ENCODE data around the gene SMTNL2.

DNA sequence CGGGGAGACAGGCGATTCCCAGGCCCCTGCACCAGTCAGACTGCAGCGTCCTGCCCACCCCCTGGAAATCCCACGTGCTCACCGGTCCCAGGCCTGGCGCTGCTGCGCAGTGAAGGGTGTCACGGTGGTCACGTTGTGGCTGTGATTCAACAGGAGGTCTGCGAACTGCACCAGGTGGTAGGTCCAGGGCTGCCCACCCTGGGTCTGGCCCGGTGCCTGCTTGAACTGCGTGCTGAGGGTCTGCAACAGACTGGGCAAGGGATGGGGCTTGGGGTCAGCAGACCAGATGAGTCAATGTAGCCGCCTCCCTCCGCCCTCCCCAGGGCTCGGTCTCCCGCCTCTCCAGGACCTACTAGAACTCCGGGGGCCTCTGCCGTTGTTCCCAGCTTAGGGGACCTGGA lies 36.3 kb upstream of the SMTNL2 start:
- TF ChIP-seq, protein P1, sequence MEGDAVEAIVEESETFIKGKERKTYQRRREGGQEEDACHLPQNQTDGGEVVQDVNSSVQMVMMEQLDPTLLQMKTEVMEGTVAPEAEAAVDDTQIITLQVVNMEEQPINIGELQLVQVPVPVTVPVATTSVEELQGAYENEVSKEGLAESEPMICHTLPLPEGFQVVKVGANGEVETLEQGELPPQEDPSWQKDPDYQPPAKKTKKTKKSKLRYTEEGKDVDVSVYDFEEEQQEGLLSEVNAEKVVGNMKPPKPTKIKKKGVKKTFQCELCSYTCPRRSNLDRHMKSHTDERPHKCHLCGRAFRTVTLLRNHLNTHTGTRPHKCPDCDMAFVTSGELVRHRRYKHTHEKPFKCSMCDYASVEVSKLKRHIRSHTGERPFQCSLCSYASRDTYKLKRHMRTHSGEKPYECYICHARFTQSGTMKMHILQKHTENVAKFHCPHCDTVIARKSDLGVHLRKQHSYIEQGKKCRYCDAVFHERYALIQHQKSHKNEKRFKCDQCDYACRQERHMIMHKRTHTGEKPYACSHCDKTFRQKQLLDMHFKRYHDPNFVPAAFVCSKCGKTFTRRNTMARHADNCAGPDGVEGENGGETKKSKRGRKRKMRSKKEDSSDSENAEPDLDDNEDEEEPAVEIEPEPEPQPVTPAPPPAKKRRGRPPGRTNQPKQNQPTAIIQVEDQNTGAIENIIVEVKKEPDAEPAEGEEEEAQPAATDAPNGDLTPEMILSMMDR (IDR thresholded peaks at IDR 0.05) = no peak
- TF ChIP-seq POLR2A (IDR thresholded peaks at IDR 0.05) = no peak

Measured in right lobe of liver (tissue), 4 donors.